Neural cell (in vitro differentiated cells): Measurements from ENCODE around the gene DCST1. TPM values are rescaled to one million over a fixed set of nuclear protein-coding genes. Genes with fewer than 3 reads are reported as not detected.

Experiments
- H2AFZ ChIP-seq: fragments of 200-600, 300-800 bp; sonication (generic), shearing (Covaris generic); 2 replicates; pipeline ENCODE4 v1.6.0; 2014; ENCODE audit warnings: low read depth, mild to moderate bottlenecking, antibody characterized with exemption, low read length, moderate library complexity
- H3F3A ChIP-seq: fragments of 200-600 bp; shearing (Covaris generic); 2 replicates; pipeline ENCODE4 v1.6.1; 2016; ENCODE audit warnings: mild to moderate bottlenecking, moderate library complexity, mixed read lengths, antibody characterized with exemption, low read length; ENCODE audit not compliant: insufficient read depth, poor library complexity, severe bottlenecking
- H3K27ac ChIP-seq: fragments of 200-600, 300-800 bp; sonication (generic), shearing (Covaris generic); 2 replicates; pipeline ENCODE4 v1.5.1; 2014; ENCODE audit warnings: mild to moderate bottlenecking, low read length, moderate library complexity
- H3K27me3 ChIP-seq: fragments of 300-800, 200-600 bp; sonication (generic), shearing (Covaris generic); 2 replicates; pipeline ENCODE4 v1.6.0; 2014; ENCODE audit warnings: mild to moderate bottlenecking, low read depth, low read length, moderate library complexity; ENCODE audit not compliant: insufficient read depth
- H3K36me3 ChIP-seq: fragments of 300-800, 200-600 bp; sonication (generic), shearing (Covaris generic); 2 replicates; pipeline ENCODE4 v1.5.1; 2014; ENCODE audit warnings: mild to moderate bottlenecking, antibody characterized with exemption, low read length, moderate library complexity; ENCODE audit not compliant: insufficient read depth
- H3K4me2 ChIP-seq: fragments of 300-800, 200-600 bp; sonication (generic), shearing (Covaris generic); 2 replicates; pipeline ENCODE4 v1.6.0; 2014; ENCODE audit warnings: mild to moderate bottlenecking, low read length
- H3K4me3 ChIP-seq: fragments of 300-800, 200-600 bp; sonication (generic), shearing (Covaris generic); 2 replicates; pipeline ENCODE4 v1.5.1; 2014; ENCODE audit warnings: mild to moderate bottlenecking, low read length, moderate library complexity
- H3K79me2 ChIP-seq: fragments of 200-600 bp; shearing (Covaris generic); replicated peaks from 2 replicates; pipeline ENCODE4 v1.6.0; 2014; ENCODE audit warnings: mild to moderate bottlenecking, low read length, moderate library complexity; ENCODE audit not compliant: insufficient read depth
- H3K9ac ChIP-seq: fragments of 300-800, 200-600 bp; sonication (generic), shearing (Covaris generic); 2 replicates; pipeline ENCODE4 v1.6.1; 2016; ENCODE audit warnings: mild to moderate bottlenecking, low read length, mixed read lengths
- H3K9me2 ChIP-seq: fragments of 200-600 bp; shearing (Covaris generic); 2 replicates; pipeline ENCODE4 v1.6.1; 2016; ENCODE audit warnings: mild to moderate bottlenecking, low read length, mixed read lengths; ENCODE audit not compliant: insufficient read depth
- H3K9me3 ChIP-seq: fragments of 200-600, 300-800 bp; sonication (generic), shearing (Covaris generic); 2 replicates; pipeline ENCODE4 v1.6.1; 2016; ENCODE audit warnings: mild to moderate bottlenecking, mixed run types, low read length, moderate library complexity, mixed read lengths
- H4K20me1 ChIP-seq: fragments of 200-600 bp; shearing (Covaris generic); 2 replicates; pipeline ENCODE4 v1.6.1; 2016; ENCODE audit warnings: mild to moderate bottlenecking, mixed run types; ENCODE audit not compliant: insufficient read depth
- EP300 ChIP-seq: fragments of 450-650 bp; conservative IDR thresholded peaks from 2 replicates; pipeline ENCODE4 v1.6.1; 2014; ENCODE audit warnings: antibody characterized with exemption, mild to moderate bottlenecking, moderate library complexity; ENCODE audit not compliant: poor library complexity, severe bottlenecking
- EZH2 ChIP-seq: fragments of 200-600, 300-800 bp; shearing (Covaris generic), sonication (generic); IDR thresholded peaks from 2 replicates; pipeline ENCODE4 v1.6.1; 2014; ENCODE audit warnings: antibody characterized with exemption, low read length, borderline replicate concordance, mild to moderate bottlenecking; ENCODE audit not compliant: insufficient read depth, poor library complexity, severe bottlenecking
- MXI1 ChIP-seq: fragments of 450-650 bp; conservative IDR thresholded peaks from 2 replicates; pipeline ENCODE4 v1.6.1; 2014; ENCODE audit warnings: antibody characterized with exemption, mild to moderate bottlenecking; ENCODE audit not compliant: poor library complexity, severe bottlenecking
- POLR2AphosphoS5 ChIP-seq: IDR thresholded peaks from 2 replicates; pipeline ENCODE4 v1.6.1; 2012
- RAD21 ChIP-seq: fragments of 450-650 bp; conservative IDR thresholded peaks from 2 replicates; pipeline ENCODE4 v1.6.1; 2014; ENCODE audit warnings: antibody characterized with exemption, mild to moderate bottlenecking, moderate library complexity
- REST ChIP-seq: IDR thresholded peaks from 2 replicates; pipeline ENCODE4 v1.6.1; 2012; ENCODE audit warnings: borderline replicate concordance
- SMC3 ChIP-seq: fragments of 450-650 bp; conservative IDR thresholded peaks from 2 replicates; pipeline ENCODE4 v1.6.1; 2014; ENCODE audit warnings: antibody characterized with exemption, mild to moderate bottlenecking, moderate library complexity; ENCODE audit not compliant: poor library complexity
- TAF1 ChIP-seq: IDR thresholded peaks from 2 replicates; pipeline ENCODE4 v1.6.1; 2012; ENCODE audit warnings: low read depth
- polyA plus RNA-seq: library from polyadenylated mRNA; depleted of rRNA; stranded (reverse); fragments of >200 nt; gene quantifications from 2 replicates; pipeline ENCODE4 v1.2.3, GENCODE V29; 2014
- TF ChIP-seq, protein P1 (sequence below): fragments of 450-650 bp; IDR thresholded peaks from 2 replicates; pipeline ENCODE4 v1.5.1; 2014; ENCODE audit warnings: antibody characterized with exemption, mild to moderate bottlenecking, moderate library complexity; ENCODE audit not compliant: poor library complexity, severe bottlenecking

DCST1 gene
- polyA plus RNA-seq, 1 donor from 2014 or later, result not detected

- Histone ChIP-seq H3K9me3 (no peaks in the 10 kb centered on the region), H3K27ac (no peak overlapping the region), H3K4me3 (no peak overlapping the region), H3K9ac (no peak overlapping the region), H4K20me1 (no peaks in the 10 kb centered on the region), H2AFZ (no peak overlapping the region), H3F3A (no peaks in the 10 kb centered on the region), H3K9me2 (no peaks in the 10 kb centered on the region), H3K79me2 (no peaks in the 10 kb centered on the region), H3K36me3 (no peaks in the 10 kb centered on the region), H3K27me3 (no peaks in the 10 kb centered on the region), H3K4me2 (no peak overlapping the region)
- TF ChIP-seq POLR2AphosphoS5, result no peak
Measured at GRCh38 chr1:155019377-155020245, 14.0 kb upstream of the DCST1 start.

- H3F3A ChIP-seq, result no peaks in the 10 kb centered on the region
- no peaks in the 10 kb centered on the region for H3K9me2 ChIP-seq
- H4K20me1 ChIP-seq, result no peaks in the 10 kb centered on the region
- no peak overlapping the region for H2AFZ ChIP-seq
- no peaks in the 10 kb centered on the region for H3K36me3 ChIP-seq
- H3K79me2 ChIP-seq, result no peaks in the 10 kb centered on the region
- H3K9ac ChIP-seq, result no peak overlapping the region
- H3K4me3 ChIP-seq, result no peak overlapping the region
- no peaks in the 10 kb centered on the region for H3K9me3 ChIP-seq
- TF ChIP-seq RAD21 (no peak), TAF1 (no peak), REST (no peak), SMC3 (no peak), EP300 (no peak), MXI1 (no peak), EZH2 (no peak), POLR2AphosphoS5 (no peak)
- TF ChIP-seq, protein P1, sequence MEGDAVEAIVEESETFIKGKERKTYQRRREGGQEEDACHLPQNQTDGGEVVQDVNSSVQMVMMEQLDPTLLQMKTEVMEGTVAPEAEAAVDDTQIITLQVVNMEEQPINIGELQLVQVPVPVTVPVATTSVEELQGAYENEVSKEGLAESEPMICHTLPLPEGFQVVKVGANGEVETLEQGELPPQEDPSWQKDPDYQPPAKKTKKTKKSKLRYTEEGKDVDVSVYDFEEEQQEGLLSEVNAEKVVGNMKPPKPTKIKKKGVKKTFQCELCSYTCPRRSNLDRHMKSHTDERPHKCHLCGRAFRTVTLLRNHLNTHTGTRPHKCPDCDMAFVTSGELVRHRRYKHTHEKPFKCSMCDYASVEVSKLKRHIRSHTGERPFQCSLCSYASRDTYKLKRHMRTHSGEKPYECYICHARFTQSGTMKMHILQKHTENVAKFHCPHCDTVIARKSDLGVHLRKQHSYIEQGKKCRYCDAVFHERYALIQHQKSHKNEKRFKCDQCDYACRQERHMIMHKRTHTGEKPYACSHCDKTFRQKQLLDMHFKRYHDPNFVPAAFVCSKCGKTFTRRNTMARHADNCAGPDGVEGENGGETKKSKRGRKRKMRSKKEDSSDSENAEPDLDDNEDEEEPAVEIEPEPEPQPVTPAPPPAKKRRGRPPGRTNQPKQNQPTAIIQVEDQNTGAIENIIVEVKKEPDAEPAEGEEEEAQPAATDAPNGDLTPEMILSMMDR, result no peak
- no peaks in the 10 kb centered on the region for H3K27me3 ChIP-seq
- H3K27ac ChIP-seq, result no peak overlapping the region
- H3K4me2 ChIP-seq, result no peak overlapping the region
Measured at GRCh38 chr1:155022136-155022926, 11.3 kb upstream of the DCST1 start.
